Effector memory CD8-positive, alpha-beta T cell (primary cell): ENCODE results near the gene PPIA.
"Not testable (repeated sequence)": the region's sequence is repeated elsewhere in the genome, so short reads cannot be mapped to it uniquely, and the experiment has no call there.

Experiments
- ATAC-seq: fragments of 150-1000 bp; cut with Tn5 transposase; replicated peaks from 2 replicates; pipeline ENCODE4 v1.10.0; 2021; ENCODE audit warnings: mild to moderate bottlenecking, moderate library complexity
- DNase-seq, 3 experiments: peaks; one replicate each; pipeline ENCODE4 v3.0.0; 2021
- H3K27ac Mint-ChIP-seq, 2 donors: one replicate each; pipeline ENCODE4 v1.8.0; 2022; ENCODE audit warnings: mild to moderate bottlenecking in 2 of 2, mixed read lengths in 2 of 2, moderate library complexity in 2 of 2
- H3K27me3 Mint-ChIP-seq, 2 donors: one replicate each; pipeline ENCODE4 v1.8.0; 2022; ENCODE audit warnings: mixed read lengths in 2 of 2
- H3K36me3 Mint-ChIP-seq: one replicate; pipeline ENCODE4 v1.8.0; 2022; ENCODE audit warnings: mild to moderate bottlenecking, moderate library complexity, mixed read lengths; ENCODE audit not compliant: insufficient read depth
- H3K4me1 Mint-ChIP-seq, 2 donors: one replicate each; pipeline ENCODE4 v1.8.0; 2022; ENCODE audit warnings: low read depth in 2 of 2, mixed read lengths in 2 of 2
- H3K4me3 Mint-ChIP-seq, 2 donors: one replicate each; pipeline ENCODE4 v1.8.0; 2022; ENCODE audit warnings: mild to moderate bottlenecking in 2 of 2, mixed read lengths in 2 of 2, moderate library complexity in 2 of 2
- H3K9me3 Mint-ChIP-seq, 2 donors: one replicate each; pipeline ENCODE4 v1.8.0; 2022; ENCODE audit warnings: mixed read lengths in 2 of 2

The PPIA gene

GRCh38 chr7:44767912-44768627 is 28.4 kb upstream of the PPIA start:
- Mint-ChIP-seq H3K36me3 (peaks cover 31% of the 10 kb centered on the region), H3K9me3 (no peaks in the 10 kb centered on the region), H3K27ac (peak overlapping the region; percentile 92 to 94), H3K4me1 (peaks cover 40 to 42% of the 10 kb centered on the region in 2 donors), H3K4me3 (peak overlapping the region; percentile 73 to 82), H3K27me3 (no peaks in the 10 kb centered on the region)
- DNase-seq, result peak; percentile 23 to 29 (median 25)
- peak; percentile 66 for ATAC-seq

- Mint-ChIP-seq H3K4me1 (peaks cover 40 to 42% of the 10 kb centered on the region in 2 donors), H3K9me3 (no peaks in the 10 kb centered on the region), H3K4me3 (peak overlapping the region; percentile 73 to 82), H3K27me3 (no peaks in the 10 kb centered on the region), H3K27ac (peak overlapping the region; percentile 92 to 94), H3K36me3 (peaks cover 28% of the 10 kb centered on the region)
- DNase-seq (no peak), ATAC-seq (no peak)
Observed at GRCh38 chr7:44768628-44769371, 27.7 kb upstream of the PPIA start.

GRCh38 chr7:44769376-44769775 is 27.1 kb upstream of the PPIA start:
- H3K27me3 Mint-ChIP-seq, result no peaks in the 10 kb centered on the region
- peak; percentile 5 for ATAC-seq
- peaks cover 24% of the 10 kb centered on the region for H3K36me3 Mint-ChIP-seq
- H3K4me1 Mint-ChIP-seq, result peaks cover 40 to 42% of the 10 kb centered on the region in 2 donors
- DNase-seq, result no peak
- H3K9me3 Mint-ChIP-seq, result no peaks in the 10 kb centered on the region
- H3K4me3 Mint-ChIP-seq, result peak overlapping the region; percentile 73 to 82
- H3K27ac Mint-ChIP-seq, result peak overlapping the region; percentile 92 to 94

- ATAC-seq, result peak; percentile 83
- H3K27me3 Mint-ChIP-seq, result no peaks in the 10 kb centered on the region
- DNase-seq, result peak; percentile 27 to 41 (median 28)
- H3K4me3 Mint-ChIP-seq, result peak overlapping the region; percentile 73 to 82
- no peaks in the 10 kb centered on the region for H3K9me3 Mint-ChIP-seq
- peaks cover 40 to 44% of the 10 kb centered on the region in 2 donors for H3K4me1 Mint-ChIP-seq
- H3K27ac Mint-ChIP-seq, result peak overlapping the region; percentile 92 to 94
- H3K36me3 Mint-ChIP-seq, result peaks cover 23% of the 10 kb centered on the region
Observed at GRCh38 chr7:44769776-44770294, 26.6 kb upstream of the PPIA start.

- Mint-ChIP-seq H3K9me3 (no peaks in the 10 kb centered on the region), H3K4me1 (peaks cover 40 to 44% of the 10 kb centered on the region in 2 donors), H3K4me3 (peak overlapping the region; percentile 24 to 44), H3K27me3 (no peaks in the 10 kb centered on the region), H3K27ac (peak overlapping the region; percentile 92 to 94), H3K36me3 (peaks cover 23% of the 10 kb centered on the region)
- no peak for ATAC-seq
- DNase-seq, result no peak
Observed at GRCh38 chr7:44771358-44771757, 25.1 kb upstream of the PPIA start.

DNA sequence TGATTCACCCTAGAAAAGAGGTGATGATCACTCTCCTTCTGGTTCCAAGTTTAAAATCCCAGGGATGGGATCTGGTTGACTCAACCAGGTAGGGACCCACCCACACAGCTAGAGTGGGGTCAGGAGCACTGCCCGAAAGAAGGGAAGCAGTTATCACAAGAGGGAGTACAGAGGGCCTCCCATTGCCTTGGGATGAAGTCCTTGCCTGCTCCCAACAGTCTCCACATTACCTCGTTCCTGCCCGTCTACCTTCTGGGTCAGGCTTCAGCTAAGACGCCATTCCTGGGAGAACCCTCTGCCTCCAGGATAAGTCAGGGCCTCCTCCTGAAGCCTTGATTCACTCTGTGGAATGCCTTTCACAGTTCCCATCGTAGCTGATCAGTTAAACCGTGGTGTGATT is 24.0 kb upstream of the PPIA start:
- H3K36me3 Mint-ChIP-seq, result peaks cover 20% of the 10 kb centered on the region
- H3K4me1 Mint-ChIP-seq, result peaks cover 40 to 44% of the 10 kb centered on the region in 2 donors
- no peak for ATAC-seq
- H3K27ac Mint-ChIP-seq, result no peak overlapping the region
- no peak for DNase-seq
- no peaks in the 10 kb centered on the region for H3K27me3 Mint-ChIP-seq
- no peak overlapping the region for H3K4me3 Mint-ChIP-seq
- H3K9me3 Mint-ChIP-seq, result no peaks in the 10 kb centered on the region

DNA sequence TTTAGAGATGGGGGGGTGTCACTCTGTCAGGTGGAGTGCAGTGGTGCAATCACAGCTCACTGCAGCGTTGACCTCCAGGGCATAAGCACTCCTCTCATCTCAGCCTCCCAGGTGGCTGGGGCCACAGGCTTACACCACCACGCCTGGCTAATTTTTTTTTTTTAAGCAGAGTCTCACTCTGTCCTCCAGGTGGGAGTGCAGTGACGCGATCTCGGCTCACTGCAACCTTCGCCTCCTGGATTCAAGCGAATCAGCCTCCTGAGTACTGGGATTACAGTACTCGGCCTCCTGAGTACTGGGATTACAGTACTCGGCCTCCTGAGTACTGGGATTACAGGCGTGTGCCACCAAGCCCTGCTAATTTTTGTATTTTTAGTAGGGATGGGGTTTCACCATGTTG is 23.6 kb upstream of the PPIA start:
- no peak for ATAC-seq
- no peaks in the 10 kb centered on the region for H3K27me3 Mint-ChIP-seq
- H3K36me3 Mint-ChIP-seq, result peaks cover 18% of the 10 kb centered on the region
- no peak overlapping the region for H3K4me3 Mint-ChIP-seq
- DNase-seq, result no peak
- no peaks in the 10 kb centered on the region for H3K9me3 Mint-ChIP-seq
- H3K4me1 Mint-ChIP-seq, result peaks cover 36 to 39% of the 10 kb centered on the region in 2 donors
- H3K27ac Mint-ChIP-seq, result no peak overlapping the region

- H3K9me3 Mint-ChIP-seq, DNase-seq, H3K27me3 Mint-ChIP-seq, ATAC-seq, H3K4me3 Mint-ChIP-seq, H3K27ac Mint-ChIP-seq: not testable (repeated sequence)
- Mint-ChIP-seq H3K36me3 (peaks cover 11% of the 10 kb centered on the region), H3K4me1 (peaks cover 20 to 23% of the 10 kb centered on the region in 2 donors)
Observed at GRCh38 chr7:44774486-44774885, 22.0 kb upstream of the PPIA start.

GRCh38 chr7:44775383-44776107 is 20.9 kb upstream of the PPIA start:
- ATAC-seq (no peak), DNase-seq (no peak)
- peaks cover 5% of the 10 kb centered on the region for H3K36me3 Mint-ChIP-seq
- peaks cover 12 to 13% of the 10 kb centered on the region in 2 donors for H3K4me1 Mint-ChIP-seq
- no peak overlapping the region for H3K27ac Mint-ChIP-seq
- H3K27me3 Mint-ChIP-seq, result no peaks in the 10 kb centered on the region
- H3K9me3 Mint-ChIP-seq, result no peaks in the 10 kb centered on the region
- no peak overlapping the region for H3K4me3 Mint-ChIP-seq

DNA sequence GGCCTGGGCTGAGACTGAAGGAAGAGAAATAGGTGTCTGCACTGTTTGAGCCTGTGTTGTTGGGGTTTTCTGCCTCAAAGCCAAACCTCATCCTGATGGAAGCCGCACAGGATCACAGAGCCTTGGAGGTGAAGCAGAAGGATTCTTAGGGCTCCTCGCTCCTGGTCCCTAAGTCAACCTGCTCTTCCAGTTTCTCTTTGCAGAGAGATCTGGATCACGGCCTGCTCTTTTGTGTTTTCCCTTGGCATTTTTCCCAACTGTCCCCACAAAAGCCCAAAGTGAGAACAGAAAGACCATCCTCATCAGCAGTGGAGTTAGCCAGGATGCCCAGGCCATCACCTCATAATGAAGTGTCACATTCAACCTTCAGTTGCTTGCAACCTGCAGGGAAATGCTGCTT is 20.3 kb upstream of the PPIA start:
- Mint-ChIP-seq H3K27me3 (no peaks in the 10 kb centered on the region), H3K4me1 (peaks cover 5 to 7% of the 10 kb centered on the region in 2 donors), H3K9me3 (no peaks in the 10 kb centered on the region), H3K27ac (no peak overlapping the region), H3K4me3 (no peak overlapping the region), H3K36me3 (peaks cover 5% of the 10 kb centered on the region)
- no peak for ATAC-seq
- no peak for DNase-seq

DNA sequence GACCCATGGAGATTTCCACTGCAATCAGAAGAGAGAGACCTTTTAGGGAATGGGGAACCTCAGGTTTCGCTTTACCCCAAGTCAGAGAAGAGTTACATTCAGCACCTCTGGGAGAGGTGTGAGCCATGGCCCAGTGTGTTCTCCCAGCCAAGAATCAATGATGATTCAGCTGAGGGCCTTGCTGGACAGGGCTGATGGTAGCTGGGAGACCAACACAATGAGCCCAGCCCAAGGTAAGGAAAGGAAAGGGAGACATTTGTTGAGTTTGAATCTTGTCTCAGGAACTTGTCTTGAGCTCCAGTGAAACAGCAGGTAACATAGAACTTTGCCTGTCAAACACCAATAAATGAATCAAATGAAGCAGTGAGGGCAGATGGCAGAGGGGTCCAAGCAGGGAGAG is 14.0 kb upstream of the PPIA start:
- H3K36me3 Mint-ChIP-seq, result no peaks in the 10 kb centered on the region
- no peaks in the 10 kb centered on the region for H3K4me1 Mint-ChIP-seq
- ATAC-seq (no peak), DNase-seq (no peak)
- H3K9me3 Mint-ChIP-seq, result peaks cover 3 to 7% of the 10 kb centered on the region in 2 donors
- H3K27me3 Mint-ChIP-seq, result no peaks in the 10 kb centered on the region
- no peak overlapping the region for H3K4me3 Mint-ChIP-seq
- H3K27ac Mint-ChIP-seq, result no peak overlapping the region

GRCh38 chr7:44783407-44783806 is 13.1 kb upstream of the PPIA start:
- Mint-ChIP-seq H3K9me3 (peaks cover 3 to 7% of the 10 kb centered on the region in 2 donors), H3K36me3 (no peaks in the 10 kb centered on the region), H3K27ac (no peak overlapping the region), H3K27me3 (no peaks in the 10 kb centered on the region), H3K4me1 (no peaks in the 10 kb centered on the region), H3K4me3 (no peak overlapping the region)
- ATAC-seq, result no peak
- DNase-seq, result no peak

- DNase-seq, result no peak
- ATAC-seq, result no peak
- Mint-ChIP-seq H3K9me3 (peaks cover 3 to 7% of the 10 kb centered on the region in 2 donors), H3K27ac (no peak overlapping the region), H3K4me3 (no peak overlapping the region), H3K27me3 (no peaks in the 10 kb centered on the region), H3K4me1 (no peaks in the 10 kb centered on the region), H3K36me3 (no peaks in the 10 kb centered on the region)
Observed at GRCh38 chr7:44784364-44784763, 12.1 kb upstream of the PPIA start.
